ENCODE data around the gene DMBT1.

DMBT1 gene

DNA sequence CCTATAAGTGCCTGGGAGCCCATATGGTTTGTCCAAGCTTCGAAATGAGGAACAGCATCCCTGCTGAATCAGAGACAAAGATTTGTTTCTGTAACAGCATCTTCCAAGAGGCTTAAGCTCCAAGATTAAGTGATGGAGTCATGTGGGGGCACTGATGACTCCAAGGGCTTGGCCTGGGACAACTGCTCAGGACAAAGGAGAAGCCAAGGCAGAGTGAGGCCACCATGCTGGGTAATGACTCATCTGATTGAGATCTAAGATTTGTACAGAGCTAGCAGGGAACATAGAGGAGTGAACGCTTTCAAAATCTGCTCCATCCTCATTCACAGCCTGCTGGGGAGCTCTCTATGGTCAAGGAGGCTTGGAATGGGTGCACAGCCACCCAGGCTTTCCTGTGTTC is 89.8 kb downstream of the DMBT1 start:
- Histone ChIP-seq H3K9ac (ENCODE audit: low read length) (no peak overlapping the region), H3K4me3 (ENCODE audit: low read length) (no peak overlapping the region), H3K27me3 (ENCODE audit: low read depth, low read length) (peaks cover 14% of the 10 kb centered on the region), H3K4me1 (ENCODE audit: low read length) (no peaks in the 10 kb centered on the region), H3K27ac (ENCODE audit: low read length) (no peak overlapping the region), H3K9me3 (ENCODE audit: insufficient read depth, low read length) (no peaks in the 10 kb centered on the region), H3K79me2 (ENCODE audit: low read length) (no peaks in the 10 kb centered on the region), H3K4me2 (ENCODE audit: low read length) (no peak overlapping the region), H4K20me1 (ENCODE audit: insufficient read depth, low read length) (no peaks in the 10 kb centered on the region), H2AFZ (ENCODE audit: low read depth, low read length) (no peak overlapping the region), H3K36me3 (replicated peaks; ENCODE audit: low read depth, low read length) (no peaks in the 10 kb centered on the region)
- TF ChIP-seq EZH2phosphoT487 (IDR thresholded peaks at IDR 0.05; ENCODE audit: low read depth): no peak
- TF ChIP-seq, protein P1, sequence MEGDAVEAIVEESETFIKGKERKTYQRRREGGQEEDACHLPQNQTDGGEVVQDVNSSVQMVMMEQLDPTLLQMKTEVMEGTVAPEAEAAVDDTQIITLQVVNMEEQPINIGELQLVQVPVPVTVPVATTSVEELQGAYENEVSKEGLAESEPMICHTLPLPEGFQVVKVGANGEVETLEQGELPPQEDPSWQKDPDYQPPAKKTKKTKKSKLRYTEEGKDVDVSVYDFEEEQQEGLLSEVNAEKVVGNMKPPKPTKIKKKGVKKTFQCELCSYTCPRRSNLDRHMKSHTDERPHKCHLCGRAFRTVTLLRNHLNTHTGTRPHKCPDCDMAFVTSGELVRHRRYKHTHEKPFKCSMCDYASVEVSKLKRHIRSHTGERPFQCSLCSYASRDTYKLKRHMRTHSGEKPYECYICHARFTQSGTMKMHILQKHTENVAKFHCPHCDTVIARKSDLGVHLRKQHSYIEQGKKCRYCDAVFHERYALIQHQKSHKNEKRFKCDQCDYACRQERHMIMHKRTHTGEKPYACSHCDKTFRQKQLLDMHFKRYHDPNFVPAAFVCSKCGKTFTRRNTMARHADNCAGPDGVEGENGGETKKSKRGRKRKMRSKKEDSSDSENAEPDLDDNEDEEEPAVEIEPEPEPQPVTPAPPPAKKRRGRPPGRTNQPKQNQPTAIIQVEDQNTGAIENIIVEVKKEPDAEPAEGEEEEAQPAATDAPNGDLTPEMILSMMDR (IDR thresholded peaks at IDR 0.05; ENCODE audit: low read depth, low read length): no peak

DNA sequence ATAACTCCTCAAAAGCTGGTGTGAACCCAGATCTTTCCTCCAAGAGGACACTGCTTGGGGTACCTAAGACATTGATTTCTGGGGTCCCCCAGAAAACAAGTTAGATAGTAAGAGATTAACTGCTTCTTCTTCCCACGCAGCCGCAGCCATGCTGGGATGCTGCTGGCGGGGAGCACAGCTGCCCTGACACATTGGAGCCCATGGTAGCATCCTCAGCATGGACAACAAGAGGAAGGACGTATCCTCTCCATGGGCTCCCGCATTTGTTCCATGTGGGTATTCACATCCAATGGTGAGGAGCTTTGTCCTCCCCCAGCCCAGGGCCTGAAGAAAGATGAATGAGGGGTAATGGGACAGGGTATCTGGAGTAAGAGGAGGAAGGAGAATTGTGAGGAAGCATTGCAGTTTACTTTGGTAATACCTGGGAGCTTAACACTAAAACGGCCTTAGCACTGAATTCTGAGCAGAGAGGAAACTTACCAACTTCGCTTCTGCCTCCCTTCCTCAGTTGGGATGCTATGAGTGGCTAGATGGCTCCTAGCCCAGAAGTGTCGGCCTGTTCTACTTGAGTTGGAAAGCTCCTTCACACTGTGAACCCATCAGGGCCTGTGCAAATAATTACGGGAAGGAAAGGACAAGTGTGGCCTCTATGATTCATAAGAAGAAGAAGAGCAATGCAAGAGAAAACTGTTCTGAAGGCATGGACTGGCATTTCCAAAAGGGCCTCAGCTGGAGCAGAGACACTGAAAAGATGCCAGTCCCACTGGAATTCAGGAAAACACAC is 95.2 kb downstream of the DMBT1 start:
- H4K20me1 ChIP-seq (ENCODE audit: insufficient read depth, low read length): no peaks in the 10 kb centered on the region
- no peaks in the 10 kb centered on the region for H3K4me1 ChIP-seq (ENCODE audit: low read length)
- H3K27ac ChIP-seq (ENCODE audit: low read length): no peak overlapping the region
- peaks cover 7% of the 10 kb centered on the region for H3K27me3 ChIP-seq (ENCODE audit: low read depth, low read length)
- no peaks in the 10 kb centered on the region for H3K79me2 ChIP-seq (ENCODE audit: low read length)
- H3K9ac ChIP-seq (ENCODE audit: low read length): no peak overlapping the region
- no peaks in the 10 kb centered on the region for H3K9me3 ChIP-seq (ENCODE audit: insufficient read depth, low read length)
- no peak overlapping the region for H3K4me3 ChIP-seq (ENCODE audit: low read length)
- no peaks in the 10 kb centered on the region for H3K36me3 ChIP-seq (replicated peaks; ENCODE audit: low read depth, low read length)
- TF ChIP-seq, protein P1 (IDR thresholded peaks at IDR 0.05; ENCODE audit: low read depth, low read length): no peak
- no peak for TF ChIP-seq EZH2phosphoT487 (IDR thresholded peaks at IDR 0.05; ENCODE audit: low read depth)
- no peak overlapping the region for H2AFZ ChIP-seq (ENCODE audit: low read depth, low read length)
- no peak overlapping the region for H3K4me2 ChIP-seq (ENCODE audit: low read length)

DNA sequence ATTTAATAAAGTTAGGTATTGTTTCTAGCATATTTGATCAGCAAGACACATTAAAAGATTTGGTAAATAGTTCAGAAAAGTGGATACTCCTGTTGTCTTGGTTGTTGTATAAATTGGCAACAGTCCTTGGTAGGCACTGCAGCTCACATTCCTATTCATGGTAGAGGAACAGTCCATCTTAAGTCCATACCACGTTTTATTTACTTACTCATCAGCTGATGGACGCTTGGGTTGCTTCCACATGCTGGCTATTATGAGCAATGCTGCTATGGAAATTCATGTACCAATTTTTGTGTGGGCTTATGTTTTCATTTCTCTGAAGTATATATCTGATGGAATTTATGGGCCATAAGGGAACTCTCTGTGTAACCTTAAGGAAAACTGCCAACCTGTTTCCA is 95.8 kb downstream of the DMBT1 start:
- no peak overlapping the region for H3K27ac ChIP-seq (ENCODE audit: low read length)
- H3K4me1 ChIP-seq (ENCODE audit: low read length): no peaks in the 10 kb centered on the region
- H4K20me1 ChIP-seq (ENCODE audit: insufficient read depth, low read length): no peaks in the 10 kb centered on the region
- no peaks in the 10 kb centered on the region for H3K9me3 ChIP-seq (ENCODE audit: insufficient read depth, low read length)
- no peaks in the 10 kb centered on the region for H3K36me3 ChIP-seq (replicated peaks; ENCODE audit: low read depth, low read length)
- no peak overlapping the region for H3K9ac ChIP-seq (ENCODE audit: low read length)
- TF ChIP-seq, protein P1 (IDR thresholded peaks at IDR 0.05; ENCODE audit: low read depth, low read length): no peak
- TF ChIP-seq EZH2phosphoT487 (IDR thresholded peaks at IDR 0.05; ENCODE audit: low read depth): no peak
- H3K4me3 ChIP-seq (ENCODE audit: low read length): no peak overlapping the region
- H2AFZ ChIP-seq (ENCODE audit: low read depth, low read length): no peak overlapping the region
- H3K27me3 ChIP-seq (ENCODE audit: low read depth, low read length): peaks cover 7% of the 10 kb centered on the region
- H3K4me2 ChIP-seq (ENCODE audit: low read length): no peak overlapping the region
- no peaks in the 10 kb centered on the region for H3K79me2 ChIP-seq (ENCODE audit: low read length)

DNA sequence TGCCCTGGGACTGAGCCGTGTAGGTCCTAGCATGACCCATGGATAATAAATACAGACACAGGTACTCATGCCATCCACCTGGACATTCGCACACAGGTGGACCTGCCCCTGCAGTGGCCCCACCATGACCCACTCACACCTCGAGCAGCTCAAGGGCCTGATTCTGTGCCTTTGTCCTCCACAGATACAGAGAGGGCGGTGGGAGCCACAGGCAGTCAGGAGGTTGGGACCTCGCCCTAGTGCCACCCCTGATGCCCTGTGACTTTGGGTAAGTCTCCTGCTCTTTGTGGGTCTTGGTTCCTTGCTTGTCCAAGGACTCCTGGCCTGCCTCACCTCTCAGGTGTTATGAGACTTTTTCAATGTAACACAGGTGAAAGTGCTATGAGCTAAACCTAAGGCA is 96.2 kb downstream of the DMBT1 start:
- no peak overlapping the region for H3K27ac ChIP-seq (ENCODE audit: low read length)
- H4K20me1 ChIP-seq (ENCODE audit: insufficient read depth, low read length): no peaks in the 10 kb centered on the region
- H3K4me3 ChIP-seq (ENCODE audit: low read length): no peak overlapping the region
- H3K36me3 ChIP-seq (replicated peaks; ENCODE audit: low read depth, low read length): no peaks in the 10 kb centered on the region
- H3K9me3 ChIP-seq (ENCODE audit: insufficient read depth, low read length): no peaks in the 10 kb centered on the region
- no peak overlapping the region for H3K4me2 ChIP-seq (ENCODE audit: low read length)
- H3K9ac ChIP-seq (ENCODE audit: low read length): no peak overlapping the region
- TF ChIP-seq EZH2phosphoT487 (IDR thresholded peaks at IDR 0.05; ENCODE audit: low read depth): no peak
- TF ChIP-seq, protein P1 (IDR thresholded peaks at IDR 0.05; ENCODE audit: low read depth, low read length): no peak
- H3K79me2 ChIP-seq (ENCODE audit: low read length): no peaks in the 10 kb centered on the region
- H3K27me3 ChIP-seq (ENCODE audit: low read depth, low read length): peaks cover 7% of the 10 kb centered on the region
- no peak overlapping the region for H2AFZ ChIP-seq (ENCODE audit: low read depth, low read length)
- no peaks in the 10 kb centered on the region for H3K4me1 ChIP-seq (ENCODE audit: low read length)

Measured in OCI-LY3 (cell line).